Measurements from ENCODE around the gene MB21D2.

MB21D2 gene

GRCh38 chr3:192920411-192920810, 2.8 kb upstream of the MB21D2 start:
- no peak for DNase-seq

GRCh38 chr3:192919901-192920300, 2.2 kb upstream of the MB21D2 start:
- DNase-seq, result no peak

- DNase-seq, result no peak
These were observed 576 bp upstream of the MB21D2 start for GRCh38 chr3:192918275-192918588.

GRCh38 chr3:192917028-192917403, 640 bp downstream of the MB21D2 start:
- DNase-seq, result peak; percentile 77

GRCh38 chr3:192916371-192917027, 1.2 kb downstream of the MB21D2 start:
- peak; percentile 51 for DNase-seq

- DNase-seq, result no peak
These were observed 1.9 kb downstream of the MB21D2 start for GRCh38 chr3:192915722-192916121.

GRCh38 chr3:192915304-192915703, 2.4 kb downstream of the MB21D2 start:
- DNase-seq, result no peak

- no peak for DNase-seq
These were observed 2.8 kb downstream of the MB21D2 start for GRCh38 chr3:192914848-192915247.

GRCh38 chr3:192913540-192913939, 4.1 kb downstream of the MB21D2 start:
- DNase-seq, result no peak

GRCh38 chr3:192911293-192911692, 6.4 kb downstream of the MB21D2 start:
- no peak for DNase-seq

GRCh38 chr3:192907784-192908183, 9.9 kb downstream of the MB21D2 start:
- no peak for DNase-seq

GRCh38 chr3:192906940-192907339, 10.7 kb downstream of the MB21D2 start:
- DNase-seq, result no peak

GRCh38 chr3:192905980-192906678, 11.5 kb downstream of the MB21D2 start:
- DNase-seq, result no peak

- peak; percentile 75 for DNase-seq
These were observed 12.9 kb downstream of the MB21D2 start for GRCh38 chr3:192904632-192905289.

GRCh38 chr3:192902549-192902948, 15.1 kb downstream of the MB21D2 start:
- DNase-seq, result no peak

GRCh38 chr3:192901435-192901834, 16.2 kb downstream of the MB21D2 start:
- no peak for DNase-seq

GRCh38 chr3:192899540-192899982, 18.1 kb downstream of the MB21D2 start:
- DNase-seq, result no peak

- DNase-seq, result no peak
These were observed 20.7 kb downstream of the MB21D2 start for GRCh38 chr3:192897005-192897404.

- DNase-seq, result no peak
These were observed 21.4 kb downstream of the MB21D2 start for GRCh38 chr3:192896208-192896607.

- DNase-seq, result no peak
These were observed 23.0 kb downstream of the MB21D2 start for GRCh38 chr3:192894676-192895075.

GRCh38 chr3:192892981-192893700, 24.5 kb downstream of the MB21D2 start:
- no peak for DNase-seq

GRCh38 chr3:192890347-192891335, 27.0 kb downstream of the MB21D2 start:
- no peak for DNase-seq

All from right hindlimb (tissue), 1 donor.